Stomach smooth muscle (tissue), 2 donors: ENCODE data around the gene RABGAP1L.
"Not testable (repeated sequence)": the region's sequence is repeated elsewhere in the genome, so short reads cannot be mapped to it uniquely, and the experiment has no call there.

ENCODE experiments used
- H3K27ac ChIP-seq: one replicate; pipeline ENCODE4 v1.7.0; 2013; ENCODE audit warnings: mild to moderate bottlenecking, low read length, inconsistent platforms
- H3K27me3 ChIP-seq, 2 donors: one replicate each; pipeline ENCODE4 v1.7.0; 2013; ENCODE audit warnings: low read length in 2 of 2; ENCODE audit not compliant: insufficient read depth in 2 of 2, control insufficient read depth in 1 of 2
- H3K36me3 ChIP-seq, 2 donors: one replicate each; pipeline ENCODE4 v1.7.0; 2013; ENCODE audit warnings: low read length in 2 of 2; ENCODE audit not compliant: control insufficient read depth in 2 of 2, insufficient read depth in 2 of 2
- H3K4me1 ChIP-seq: one replicate; pipeline ENCODE4 v1.7.0; 2013; ENCODE audit warnings: low read length; ENCODE audit not compliant: control insufficient read depth, insufficient read depth
- H3K4me3 ChIP-seq, 2 donors: one replicate each; pipeline ENCODE4 v1.7.0; 2013; ENCODE audit warnings: low read length in 2 of 2
- H3K9ac ChIP-seq, 2 donors: one replicate each; pipeline ENCODE4 v1.7.0; 2013; ENCODE audit warnings: low read length in 2 of 2, mild to moderate bottlenecking in 1 of 2
- H3K9me3 ChIP-seq, 2 donors: one replicate each; pipeline ENCODE4 v1.7.0; 2013; ENCODE audit warnings: low read length in 2 of 2; ENCODE audit not compliant: control insufficient read depth in 2 of 2
- donor health status: healthy.
- donor health status: Pancreatic carcinoma.

Gene RABGAP1L

GRCh38 chr1:174131032-174131638 lies 28.2 kb upstream of the RABGAP1L start:
- H3K9ac ChIP-seq: no peak overlapping the region
- no peaks in the 10 kb centered on the region for H3K9me3 ChIP-seq
- no peak overlapping the region for H3K4me3 ChIP-seq
- no peaks in the 10 kb centered on the region for H3K36me3 ChIP-seq
- H3K4me1 ChIP-seq: no peaks in the 10 kb centered on the region
- no peak overlapping the region for H3K27ac ChIP-seq
- H3K27me3 ChIP-seq: no peaks in the 10 kb centered on the region

DNA sequence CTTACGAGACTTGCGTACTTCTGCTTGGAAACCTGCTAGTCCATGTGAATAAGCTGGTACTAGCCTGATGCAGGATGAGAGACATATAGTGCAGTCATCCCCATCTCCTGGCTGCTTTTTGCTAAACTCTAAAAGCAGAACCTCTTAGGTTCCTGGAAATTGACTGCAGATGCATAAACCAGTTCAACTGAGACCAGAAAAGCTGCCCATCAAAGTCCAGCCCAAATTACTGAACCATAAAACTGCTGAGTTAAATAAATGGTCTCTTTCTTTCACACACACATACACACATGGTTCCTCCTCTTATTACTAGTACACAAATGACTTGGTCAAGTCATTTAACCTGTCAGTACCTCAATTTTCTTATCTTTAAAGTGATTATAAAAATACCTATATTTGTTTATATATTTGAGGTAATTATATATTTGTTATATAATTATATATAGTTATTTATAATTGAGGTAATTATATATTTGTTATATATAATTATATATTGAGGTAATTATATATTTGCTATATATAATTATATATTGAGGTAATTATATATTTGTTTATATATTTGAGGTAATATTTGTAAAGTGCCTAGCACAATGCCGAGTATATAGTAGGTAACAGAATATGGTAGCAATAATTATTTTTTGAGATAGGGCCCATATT lies 25.2 kb upstream of the RABGAP1L start:
- Histone ChIP-seq H3K4me3 (no peak overlapping the region), H3K9me3 (no peaks in the 10 kb centered on the region), H3K27me3 (no peaks in the 10 kb centered on the region), H3K27ac (no peak overlapping the region), H3K4me1 (no peaks in the 10 kb centered on the region), H3K9ac (no peak overlapping the region), H3K36me3 (no peaks in the 10 kb centered on the region)

DNA sequence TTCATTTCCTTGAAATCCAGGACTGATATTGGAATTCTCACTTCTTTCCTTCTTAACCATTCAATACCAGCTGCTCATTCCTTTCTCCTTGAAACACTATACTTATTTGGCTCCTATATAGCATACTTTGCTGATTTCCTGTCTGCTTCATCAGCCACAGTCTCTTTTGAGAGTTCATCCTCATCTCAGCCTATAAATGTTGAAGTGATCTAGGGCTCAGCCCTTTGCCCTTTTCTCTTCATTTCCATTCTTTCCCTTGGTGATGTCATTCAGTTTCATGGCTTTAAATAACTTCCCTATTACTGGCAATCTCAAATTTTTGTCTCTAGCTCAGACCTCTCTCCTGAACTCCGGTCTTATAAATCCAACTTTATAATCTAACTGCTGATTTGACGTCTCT lies 24.1 kb upstream of the RABGAP1L start:
- Histone ChIP-seq H3K4me3 (no peak overlapping the region), H3K9ac (no peak overlapping the region), H3K36me3 (no peaks in the 10 kb centered on the region), H3K4me1 (no peaks in the 10 kb centered on the region), H3K9me3 (no peaks in the 10 kb centered on the region), H3K27ac (no peak overlapping the region), H3K27me3 (no peaks in the 10 kb centered on the region)

DNA sequence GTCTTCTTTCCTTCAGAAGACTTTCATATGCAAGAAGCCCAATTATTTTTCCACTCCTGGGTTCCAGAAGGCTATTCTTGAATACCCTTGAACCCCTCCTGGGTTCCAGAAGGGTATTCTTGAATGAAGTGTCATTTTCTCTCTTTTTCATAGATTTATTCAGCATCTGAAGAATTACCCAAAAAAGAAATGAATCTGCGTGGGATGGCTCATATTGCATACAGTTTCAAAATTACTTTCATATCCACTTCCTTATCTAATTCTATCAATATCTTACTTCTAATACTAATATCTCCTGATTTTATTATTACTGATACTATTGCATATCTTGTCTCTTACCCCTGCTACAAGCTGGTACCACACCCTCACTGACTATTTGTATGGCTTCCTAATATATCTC lies 22.6 kb upstream of the RABGAP1L start:
- H3K36me3 ChIP-seq: no peaks in the 10 kb centered on the region
- no peak overlapping the region for H3K4me3 ChIP-seq
- H3K9me3 ChIP-seq: peaks cover 0 to 3% of the 10 kb centered on the region in 2 donors
- H3K27me3 ChIP-seq: no peaks in the 10 kb centered on the region
- no peaks in the 10 kb centered on the region for H3K4me1 ChIP-seq
- no peak overlapping the region for H3K9ac ChIP-seq
- no peak overlapping the region for H3K27ac ChIP-seq

DNA sequence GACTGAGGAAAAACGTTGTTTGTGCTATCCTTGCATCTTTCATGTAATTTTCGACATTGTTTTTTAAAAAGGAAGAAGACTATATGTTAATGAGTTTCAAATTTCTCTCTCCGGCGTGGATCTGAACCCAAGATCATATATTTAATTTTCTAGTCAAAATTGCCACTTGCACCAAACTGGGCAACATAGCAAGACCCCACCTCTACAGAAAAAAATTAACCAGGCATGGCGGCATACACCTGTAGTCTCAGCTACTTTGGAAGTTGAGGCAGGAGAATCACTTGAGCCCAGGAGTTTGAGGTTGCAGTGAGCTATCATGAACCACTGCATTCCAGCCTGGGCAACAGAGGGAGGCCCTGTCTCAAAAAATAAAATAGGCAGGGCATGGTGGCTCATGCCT lies 16.5 kb upstream of the RABGAP1L start:
- H3K9ac ChIP-seq: no peak overlapping the region
- no peaks in the 10 kb centered on the region for H3K4me1 ChIP-seq
- no peak overlapping the region for H3K4me3 ChIP-seq
- no peaks in the 10 kb centered on the region for H3K36me3 ChIP-seq
- H3K27me3 ChIP-seq: peaks cover 0 to 3% of the 10 kb centered on the region in 2 donors
- peaks cover 0 to 3% of the 10 kb centered on the region in 2 donors for H3K9me3 ChIP-seq
- no peak overlapping the region for H3K27ac ChIP-seq

- H3K4me3 ChIP-seq, H3K4me1 ChIP-seq, H3K36me3 ChIP-seq: not testable (repeated sequence)
Measured at GRCh38 chr1:174143727-174144396, 15.5 kb upstream of the RABGAP1L start.

GRCh38 chr1:174144397-174144783 lies 14.9 kb upstream of the RABGAP1L start:
- H3K4me1 ChIP-seq, H3K27me3 ChIP-seq, H3K9ac ChIP-seq, H3K9me3 ChIP-seq, H3K36me3 ChIP-seq, H3K4me3 ChIP-seq, H3K27ac ChIP-seq: not testable (repeated sequence)

More at GRCh38 chr1:174143727-174144396, 15.5 kb upstream of the RABGAP1L start:
- H3K27ac ChIP-seq, H3K9ac ChIP-seq, H3K9me3 ChIP-seq, H3K27me3 ChIP-seq: not testable (repeated sequence)

DNA sequence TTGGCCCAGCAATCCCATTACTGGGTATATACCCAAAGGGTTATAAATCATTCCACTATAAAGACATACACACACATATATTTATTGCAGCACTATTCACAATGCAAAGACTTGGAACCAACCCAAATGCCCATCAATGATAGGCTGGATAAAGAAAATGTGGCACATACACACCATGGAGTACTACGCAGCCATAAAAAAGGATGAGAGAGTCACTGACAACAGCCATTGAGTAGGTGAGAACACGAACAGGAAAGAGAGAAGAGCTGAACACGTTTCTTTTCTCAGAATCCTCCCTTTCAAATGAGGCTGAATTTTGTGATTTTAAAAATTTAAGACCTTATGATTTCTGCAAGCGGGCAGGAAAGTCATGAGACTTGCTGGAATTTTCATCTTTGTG lies 10.1 kb upstream of the RABGAP1L start:
- Histone ChIP-seq H3K27ac (no peak overlapping the region), H3K9ac (no peak overlapping the region), H3K9me3 (no peaks in the 10 kb centered on the region), H3K27me3 (no peaks in the 10 kb centered on the region), H3K36me3 (no peaks in the 10 kb centered on the region), H3K4me1 (no peaks in the 10 kb centered on the region), H3K4me3 (no peak overlapping the region)

DNA sequence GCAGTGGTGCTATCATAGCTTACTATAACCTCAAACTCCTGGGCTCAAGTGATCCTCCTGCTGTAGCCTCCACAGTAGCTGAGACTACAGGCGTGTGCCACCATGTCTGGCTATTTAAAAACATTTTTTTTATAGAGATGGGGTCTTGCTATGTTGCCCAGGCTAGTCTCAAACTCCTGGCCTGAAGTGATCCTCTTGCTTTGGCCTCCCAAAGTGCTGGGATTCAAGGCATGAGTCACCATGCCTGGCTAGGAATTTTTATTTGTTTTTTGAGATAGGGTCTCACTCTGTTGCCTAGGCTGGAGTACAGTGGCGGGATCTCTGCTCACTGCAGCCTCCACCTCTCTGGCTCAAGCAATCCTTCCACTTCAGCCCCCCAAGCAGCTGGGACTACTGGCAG lies 8.8 kb upstream of the RABGAP1L start:
- H3K4me1 ChIP-seq: no peaks in the 10 kb centered on the region
- no peak overlapping the region for H3K9ac ChIP-seq
- H3K27ac ChIP-seq: no peak overlapping the region
- no peaks in the 10 kb centered on the region for H3K9me3 ChIP-seq
- no peaks in the 10 kb centered on the region for H3K36me3 ChIP-seq
- H3K4me3 ChIP-seq: no peak overlapping the region
- H3K27me3 ChIP-seq: no peaks in the 10 kb centered on the region

DNA sequence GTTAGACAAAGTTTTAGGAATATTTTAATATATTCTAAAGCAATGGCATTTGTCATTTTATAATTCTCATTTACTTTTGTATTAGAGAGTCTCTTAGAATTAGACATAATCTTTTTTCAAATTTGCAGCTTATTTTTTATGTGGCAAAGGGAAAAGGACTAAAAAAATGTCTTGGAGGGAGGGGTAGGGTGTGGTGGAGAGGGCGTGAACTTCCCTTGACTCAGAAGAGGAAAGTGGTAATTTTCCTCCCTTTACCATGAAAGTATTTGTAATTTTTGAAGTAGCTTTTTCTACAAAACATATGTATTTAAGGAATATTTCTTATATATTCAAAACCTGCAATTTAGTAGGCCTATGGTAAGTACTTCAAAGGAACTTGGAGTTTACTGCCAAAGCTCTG lies 6.9 kb upstream of the RABGAP1L start:
- no peaks in the 10 kb centered on the region for H3K9me3 ChIP-seq
- no peak overlapping the region for H3K4me3 ChIP-seq
- no peaks in the 10 kb centered on the region for H3K27me3 ChIP-seq
- no peaks in the 10 kb centered on the region for H3K36me3 ChIP-seq
- no peak overlapping the region for H3K9ac ChIP-seq
- H3K27ac ChIP-seq: no peak overlapping the region
- H3K4me1 ChIP-seq: no peaks in the 10 kb centered on the region
